Neural progenitor cell (in vitro differentiated cells): ENCODE data around the gene SCLY.

Source experiments
- CTCF ChIP-seq: fragments of 200-600 bp; sonication (generic); IDR thresholded peaks from 2 replicates; pipeline ENCODE4 v1.5.1; 2017; ENCODE audit warnings: antibody characterized with exemption, mild to moderate bottlenecking
- EZH2phosphoT487 ChIP-seq: fragments of 200-600 bp; sonication (generic); IDR thresholded peaks from 2 replicates; pipeline ENCODE4 v1.6.1; 2017; ENCODE audit warnings: antibody characterized with exemption

DNA sequence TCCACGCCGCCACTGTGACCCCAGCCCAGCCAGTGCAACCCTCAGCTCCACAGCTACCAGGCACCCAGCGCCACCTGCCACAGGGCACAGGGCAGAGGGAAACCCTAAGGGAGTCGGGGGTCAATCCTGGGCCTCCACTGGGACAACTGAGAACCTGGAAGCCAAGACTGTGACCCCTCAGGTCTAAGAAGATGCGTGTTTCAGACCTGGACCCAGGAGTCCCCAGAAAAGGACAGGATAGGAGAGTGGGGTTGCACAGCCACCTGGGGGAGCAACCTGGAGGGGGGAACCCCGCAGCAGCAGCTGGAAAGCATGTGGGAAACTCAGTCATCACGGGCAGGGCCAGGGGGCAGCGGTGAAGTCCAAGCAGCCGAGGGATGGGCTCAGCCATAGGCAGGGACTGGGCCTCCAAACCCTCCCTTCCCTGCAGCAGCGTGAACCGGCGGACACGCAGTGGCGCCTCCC lies 43.5 kb downstream of the SCLY start:
- TF ChIP-seq CTCF (no peak), EZH2phosphoT487 (no peak)
